ENCODE results near the gene CABLES1. TPM values are rescaled to one million over a fixed set of nuclear protein-coding genes. Genes with fewer than 3 reads are reported as not detected.

CABLES1 gene
- total RNA-seq, 1 experiment from 2014 or later, result 66.4 TPM

DNA sequence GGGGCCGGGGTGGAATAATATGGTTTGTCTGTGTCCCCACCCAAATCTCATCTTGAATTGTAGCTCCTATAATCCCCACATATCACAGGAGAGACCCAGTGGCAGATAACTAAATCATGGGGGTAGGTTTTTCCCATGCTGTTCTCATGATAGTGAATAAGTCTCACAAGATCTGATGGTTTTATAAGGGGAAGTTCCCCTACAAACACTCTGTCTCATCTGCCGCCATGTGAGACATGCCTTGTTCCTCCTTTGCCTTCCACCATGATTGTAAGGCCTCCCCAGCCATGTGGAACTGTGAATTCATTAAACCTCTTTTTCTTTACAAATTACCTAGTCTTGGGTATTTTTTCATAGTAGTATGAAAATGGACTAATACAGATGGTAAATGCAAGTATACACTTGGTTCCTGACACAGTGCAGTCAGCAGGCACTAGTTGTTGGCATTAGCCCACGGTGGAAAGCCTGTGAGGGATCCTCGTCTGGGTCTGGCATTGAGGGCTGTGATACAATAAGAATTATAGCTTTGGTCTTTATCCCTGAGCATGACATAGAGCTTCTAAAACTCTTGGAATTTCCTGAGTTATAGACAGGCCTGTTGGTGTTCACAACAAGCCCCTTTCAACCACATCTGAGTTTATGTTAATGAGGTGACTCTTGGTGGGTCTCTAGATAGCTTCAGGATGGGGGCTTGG lies 135.8 kb downstream of the CABLES1 start:
- no peak for TF ChIP-seq TCF7L2 (IDR thresholded peaks at IDR 0.05; ENCODE audit: low read depth, low read length)
- DNase-seq (ENCODE audit: low read depth, low spot score) (no peak), ATAC-seq (no peak)
- Histone ChIP-seq H3K4me3 (ENCODE audit: low read depth in 2 of 2, low read length in 2 of 2) (no peak overlapping the region), H3K9me3 (ENCODE audit: control insufficient read depth, insufficient read depth, low read depth, low read length) (0 out of 2 replicates have a peak, but pooled peaks cover 3% of the 10 kb centered on the region), H3K27ac (ENCODE audit: low read length) (peak overlapping the region; percentile 76; the same call in 1 of the 2 replicates), H3K4me1 (ENCODE audit: control insufficient read depth, insufficient read depth, low read length) (peaks cover 14% of the 10 kb centered on the region), H3K27me3 (ENCODE audit: control insufficient read depth, insufficient read depth, low read length) (no peaks in the 10 kb centered on the region), H3K36me3 (ENCODE audit: control insufficient read depth, insufficient read depth, low read length) (no peaks in the 10 kb centered on the region)
- POLR2A ChIA-PET, result no interaction called here
- CTCF ChIA-PET, result no interaction called here
- BruUV-seq (replicated peaks), result no TSS peak
- in situ Hi-C loops (cut with HindIII; ENCODE audit: low pct_unique_long_range_greater_than_20kb, low sequenced_read_pairs), result no loop called here
- intact Hi-C loops (cut with micrococcal nuclease; ENCODE audit: unreplicated experiment), result no loop called here

DNA sequence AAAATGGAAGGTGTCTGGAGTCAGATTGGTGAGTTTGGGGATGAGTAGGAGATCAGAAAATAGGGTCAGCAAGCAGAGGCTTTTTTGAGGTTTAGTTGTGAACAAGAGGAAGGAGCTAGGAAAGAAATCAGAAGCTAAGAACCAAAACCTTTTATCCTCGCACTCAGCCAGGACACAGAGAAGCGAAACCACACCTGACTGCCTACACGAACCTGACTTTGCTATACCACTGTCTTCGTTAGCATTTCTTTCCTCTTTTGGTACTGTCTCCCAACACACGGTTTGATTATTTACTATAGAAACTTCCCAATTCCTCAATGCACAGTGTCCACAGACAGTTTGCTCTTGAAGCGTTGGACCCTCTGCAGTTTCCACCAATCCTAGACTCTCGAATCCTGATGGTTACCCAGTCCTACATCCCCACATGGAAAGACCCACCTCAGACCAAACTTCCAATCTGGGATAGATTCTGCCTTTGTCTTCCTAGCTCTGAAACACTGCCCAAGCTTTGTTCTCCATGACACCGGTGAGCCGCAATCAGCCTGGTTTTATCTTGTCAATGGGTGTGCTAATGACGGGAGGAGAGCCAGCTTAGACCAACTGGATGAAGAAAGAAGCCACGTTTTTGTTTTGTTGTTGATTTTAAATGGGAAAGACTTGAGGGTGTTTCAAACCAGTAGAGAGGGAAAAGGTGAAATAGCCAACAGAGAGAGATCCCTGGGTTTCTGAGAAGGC lies 137.4 kb downstream of the CABLES1 start:
- ChIA-PET CTCF (no interaction called here), POLR2A (no interaction called here)
- DNase-seq (ENCODE audit: low read depth, low spot score) (no peak), ATAC-seq (no peak)
- Histone ChIP-seq H3K4me1 (ENCODE audit: control insufficient read depth, insufficient read depth, low read length) (peaks cover 11% of the 10 kb centered on the region), H3K27me3 (ENCODE audit: control insufficient read depth, insufficient read depth, low read length) (no peaks in the 10 kb centered on the region), H3K27ac (ENCODE audit: low read length) (peak overlapping the region; percentile 76), H3K4me3 (ENCODE audit: low read depth in 2 of 2, low read length in 2 of 2) (no peak overlapping the region), H3K36me3 (ENCODE audit: control insufficient read depth, insufficient read depth, low read length) (no peaks in the 10 kb centered on the region), H3K9me3 (ENCODE audit: control insufficient read depth, insufficient read depth, low read depth, low read length) (peaks cover 3% of the 10 kb centered on the region; the same call in 1 of the 2 replicates)
- no TSS peak for BruUV-seq (replicated peaks)
- TF ChIP-seq, protein P1, sequence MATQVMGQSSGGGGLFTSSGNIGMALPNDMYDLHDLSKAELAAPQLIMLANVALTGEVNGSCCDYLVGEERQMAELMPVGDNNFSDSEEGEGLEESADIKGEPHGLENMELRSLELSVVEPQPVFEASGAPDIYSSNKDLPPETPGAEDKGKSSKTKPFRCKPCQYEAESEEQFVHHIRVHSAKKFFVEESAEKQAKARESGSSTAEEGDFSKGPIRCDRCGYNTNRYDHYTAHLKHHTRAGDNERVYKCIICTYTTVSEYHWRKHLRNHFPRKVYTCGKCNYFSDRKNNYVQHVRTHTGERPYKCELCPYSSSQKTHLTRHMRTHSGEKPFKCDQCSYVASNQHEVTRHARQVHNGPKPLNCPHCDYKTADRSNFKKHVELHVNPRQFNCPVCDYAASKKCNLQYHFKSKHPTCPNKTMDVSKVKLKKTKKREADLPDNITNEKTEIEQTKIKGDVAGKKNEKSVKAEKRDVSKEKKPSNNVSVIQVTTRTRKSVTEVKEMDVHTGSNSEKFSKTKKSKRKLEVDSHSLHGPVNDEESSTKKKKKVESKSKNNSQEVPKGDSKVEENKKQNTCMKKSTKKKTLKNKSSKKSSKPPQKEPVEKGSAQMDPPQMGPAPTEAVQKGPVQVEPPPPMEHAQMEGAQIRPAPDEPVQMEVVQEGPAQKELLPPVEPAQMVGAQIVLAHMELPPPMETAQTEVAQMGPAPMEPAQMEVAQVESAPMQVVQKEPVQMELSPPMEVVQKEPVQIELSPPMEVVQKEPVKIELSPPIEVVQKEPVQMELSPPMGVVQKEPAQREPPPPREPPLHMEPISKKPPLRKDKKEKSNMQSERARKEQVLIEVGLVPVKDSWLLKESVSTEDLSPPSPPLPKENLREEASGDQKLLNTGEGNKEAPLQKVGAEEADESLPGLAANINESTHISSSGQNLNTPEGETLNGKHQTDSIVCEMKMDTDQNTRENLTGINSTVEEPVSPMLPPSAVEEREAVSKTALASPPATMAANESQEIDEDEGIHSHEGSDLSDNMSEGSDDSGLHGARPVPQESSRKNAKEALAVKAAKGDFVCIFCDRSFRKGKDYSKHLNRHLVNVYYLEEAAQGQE (IDR thresholded peaks at IDR 0.05; ENCODE audit: insufficient read depth in 1 of 2, low read depth in 2 of 2, low read length in 1 of 2), result no peak
- TF ChIP-seq POLR2AphosphoS5 (IDR thresholded peaks at IDR 0.05; ENCODE audit: low read depth, low read length), result no peak
- TF ChIP-seq, protein P2, sequence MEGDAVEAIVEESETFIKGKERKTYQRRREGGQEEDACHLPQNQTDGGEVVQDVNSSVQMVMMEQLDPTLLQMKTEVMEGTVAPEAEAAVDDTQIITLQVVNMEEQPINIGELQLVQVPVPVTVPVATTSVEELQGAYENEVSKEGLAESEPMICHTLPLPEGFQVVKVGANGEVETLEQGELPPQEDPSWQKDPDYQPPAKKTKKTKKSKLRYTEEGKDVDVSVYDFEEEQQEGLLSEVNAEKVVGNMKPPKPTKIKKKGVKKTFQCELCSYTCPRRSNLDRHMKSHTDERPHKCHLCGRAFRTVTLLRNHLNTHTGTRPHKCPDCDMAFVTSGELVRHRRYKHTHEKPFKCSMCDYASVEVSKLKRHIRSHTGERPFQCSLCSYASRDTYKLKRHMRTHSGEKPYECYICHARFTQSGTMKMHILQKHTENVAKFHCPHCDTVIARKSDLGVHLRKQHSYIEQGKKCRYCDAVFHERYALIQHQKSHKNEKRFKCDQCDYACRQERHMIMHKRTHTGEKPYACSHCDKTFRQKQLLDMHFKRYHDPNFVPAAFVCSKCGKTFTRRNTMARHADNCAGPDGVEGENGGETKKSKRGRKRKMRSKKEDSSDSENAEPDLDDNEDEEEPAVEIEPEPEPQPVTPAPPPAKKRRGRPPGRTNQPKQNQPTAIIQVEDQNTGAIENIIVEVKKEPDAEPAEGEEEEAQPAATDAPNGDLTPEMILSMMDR (IDR thresholded peaks at IDR 0.05), result no peak
- no peak for TF ChIP-seq SIN3A (IDR thresholded peaks at IDR 0.05; ENCODE audit: borderline replicate concordance, insufficient read depth, low read depth, low read length)
- no peak for TF ChIP-seq TCF7L2 (IDR thresholded peaks at IDR 0.05; ENCODE audit: low read depth, low read length)
- in situ Hi-C loops (cut with HindIII; ENCODE audit: low pct_unique_long_range_greater_than_20kb, low sequenced_read_pairs) (no loop called here), intact Hi-C loops (cut with micrococcal nuclease; ENCODE audit: unreplicated experiment) (no loop called here)

Data from Panc1 (cell line).